GM18507 (cell line): ENCODE results near the gene MAPKAPK3.

Experiments
- DNase-seq: peaks from one replicate; pipeline ENCODE4 v3.0.0; 2011; ENCODE audit warnings: low read depth; ENCODE audit not compliant: insufficient read length; ENCODE audit errors: extremely low spot score
- FAIRE-seq: peaks from 2 replicates; lab custom pipeline; 2011; peaks lifted over from hg19 to GRCh38; lab: Jason Lieb, UNC

MAPKAPK3 gene

GRCh38 chr3:50617096-50617791 is at the start of gene MAPKAPK3:
TSS of gene MAPKAPK3 (plus strand) at chr3:50617151. CDS start at chr3:50617566, 415 bp downstream.
- DNase-seq (no peak), FAIRE-seq (no peak)

GRCh38 chr3:50567386-50568167 is 49.4 kb upstream of the MAPKAPK3 start, which contains the start of gene C3orf18:
TSS of gene C3orf18 (minus strand) at chr3:50567747. CDS start at chr3:50565699, 2,048 bp downstream.
- DNase-seq (peak; percentile 99), FAIRE-seq (peak; percentile 95)

GRCh38 chr3:50568947-50569749 is 47.8 kb upstream of the MAPKAPK3 start, which contains the start of gene HEMK1:
TSS of gene HEMK1 (plus strand) at chr3:50569522. CDS start at chr3:50571105, 1,583 bp downstream.
- peak; percentile 97 for FAIRE-seq
- DNase-seq = peak; percentile 97

GRCh38 chr3:50570508-50571279 is 46.3 kb upstream of the MAPKAPK3 start:
- DNase-seq = no peak
- FAIRE-seq = no peak

GRCh38 chr3:50571486-50571885 is 45.5 kb upstream of the MAPKAPK3 start:
- FAIRE-seq = no peak
- DNase-seq = no peak

- peak; percentile 54 for DNase-seq
- FAIRE-seq = peak; percentile 90
Observed at GRCh38 chr3:50572158-50572557, 44.8 kb upstream of the MAPKAPK3 start.

GRCh38 chr3:50572801-50573371 is 44.1 kb upstream of the MAPKAPK3 start:
- FAIRE-seq (no peak), DNase-seq (no peak)

GRCh38 chr3:50573566-50574443 is 43.1 kb upstream of the MAPKAPK3 start:
- no peak for FAIRE-seq
- DNase-seq = no peak

- FAIRE-seq (no peak), DNase-seq (no peak)
Observed at GRCh38 chr3:50574444-50574831, 42.5 kb upstream of the MAPKAPK3 start.

GRCh38 chr3:50575372-50575771 is 41.6 kb upstream of the MAPKAPK3 start:
- FAIRE-seq = no peak
- DNase-seq = no peak

- FAIRE-seq (no peak), DNase-seq (no peak)
Observed at GRCh38 chr3:50577348-50577747, 39.6 kb upstream of the MAPKAPK3 start.

- no peak for FAIRE-seq
- DNase-seq = no peak
Observed at GRCh38 chr3:50580683-50581458, 36.1 kb upstream of the MAPKAPK3 start.

GRCh38 chr3:50581459-50581842 is 35.5 kb upstream of the MAPKAPK3 start:
- FAIRE-seq (no peak), DNase-seq (no peak)

GRCh38 chr3:50582083-50582482 is 34.9 kb upstream of the MAPKAPK3 start:
- DNase-seq = no peak
- FAIRE-seq = no peak

GRCh38 chr3:50583897-50584296 is 33.1 kb upstream of the MAPKAPK3 start:
- DNase-seq (no peak), FAIRE-seq (no peak)

- no peak for FAIRE-seq
- DNase-seq = no peak
Observed at GRCh38 chr3:50584391-50584790, 32.6 kb upstream of the MAPKAPK3 start.
